Uterus (tissue), 4 donors: Measurements from ENCODE around the gene ZFYVE21. TPM values are rescaled to one million over a fixed set of nuclear protein-coding genes. Genes with fewer than 3 reads are reported as not detected.

Experiments
- DNase-seq, 2 donors: peaks; one replicate each; pipeline ENCODE4 v3.0.0-alpha.2; 2019 to 2020
- H3K27ac ChIP-seq, 2 donors: fragments of 200-600 bp; sonication (generic); 1 replicate in 1 of 2; 2 replicates in 1 of 2; pipeline ENCODE4 v1.5.1; 2016 to 2018
- H3K27me3 ChIP-seq, 2 donors: fragments of 200-600 bp; sonication (generic); one replicate each; pipeline ENCODE4 v1.5.1; 2018 to 2019; ENCODE audit warnings: control low read depth in 1 of 2
- H3K36me3 ChIP-seq, 2 donors: fragments of 200-600 bp; sonication (generic); one replicate each; pipeline ENCODE4 v1.5.1; 2019; ENCODE audit warnings: control low read depth in 1 of 2
- H3K4me1 ChIP-seq, 2 donors: fragments of 200-600 bp; sonication (generic); one replicate each; pipeline ENCODE4 v1.5.1; 2018 to 2019; ENCODE audit warnings: control low read depth in 1 of 2
- H3K4me3 ChIP-seq, 2 donors: fragments of 200-600 bp; sonication (generic); 1 replicate in 1 of 2; 2 replicates in 1 of 2; pipeline ENCODE4 v1.5.1; 2018 to 2019; ENCODE audit warnings: mild to moderate bottlenecking in 1 of 2
- H3K9me3 ChIP-seq, 2 donors: fragments of 200-600 bp; sonication (generic); one replicate each; pipeline ENCODE4 v1.5.1; 2019; ENCODE audit warnings: control low read depth in 1 of 2
- POLR2A ChIP-seq, 2 donors: fragments of 450-650 bp; IDR thresholded peaks; one replicate each; pipeline ENCODE4 v1.6.1; 2016; ENCODE audit warnings: antibody characterized with exemption in 2 of 2, mild to moderate bottlenecking in 1 of 2, moderate library complexity in 1 of 2
- intact Hi-C: fragments of 100-400 bp; cut with DNase I; formaldehyde crosslinking; loops from one replicate; pipeline ENCODE4 v1.15.1; 2023; ENCODE audit warnings: low total_unique reads
- total RNA-seq, 4 donors: library from RNA; depleted of rRNA in 3 of 4; stranded (reverse); fragments of >200 nt in 3 of 4; gene quantifications; one replicate each; pipeline versions ENCODE4 v1.1.0 to v1.2.4, GENCODE V29; 2014 to 2023
- TF ChIP-seq, protein P1 (sequence below), 4 experiments: fragments of 200-600 bp in 2 of 4; fragments of 450-650 bp in 2 of 4; sonication (generic) in 2 of 4; IDR thresholded peaks; one replicate each; pipeline ENCODE4 v1.5.1; 2016 to 2019; ENCODE audit warnings: antibody characterized with exemption in 4 of 4, mild to moderate bottlenecking in 2 of 4, moderate library complexity in 1 of 4
- donor health status: DM: yes; HTN: yes; CAD: no.

Gene ZFYVE21
- total RNA-seq, 4 donors from 2014 or later: 73.2 to 276 (median 103) TPM

GRCh38 chr14:103735815-103736545, 20.4 kb downstream of the ZFYVE21 start:
- intact Hi-C loops: no loop called here
- no peaks in the 10 kb centered on the region for H3K9me3 ChIP-seq
- H3K27me3 ChIP-seq: no peaks in the 10 kb centered on the region
- H3K4me1 ChIP-seq: peaks cover 4 to 7% of the 10 kb centered on the region in 2 donors
- H3K36me3 ChIP-seq: no peaks in the 10 kb centered on the region
- no peak overlapping the region for H3K4me3 ChIP-seq
- DNase-seq: peak in 1 of 2 donors; percentile 14
- peak overlapping the region; percentile 74 to 87 for H3K27ac ChIP-seq
- TF ChIP-seq, protein P1, sequence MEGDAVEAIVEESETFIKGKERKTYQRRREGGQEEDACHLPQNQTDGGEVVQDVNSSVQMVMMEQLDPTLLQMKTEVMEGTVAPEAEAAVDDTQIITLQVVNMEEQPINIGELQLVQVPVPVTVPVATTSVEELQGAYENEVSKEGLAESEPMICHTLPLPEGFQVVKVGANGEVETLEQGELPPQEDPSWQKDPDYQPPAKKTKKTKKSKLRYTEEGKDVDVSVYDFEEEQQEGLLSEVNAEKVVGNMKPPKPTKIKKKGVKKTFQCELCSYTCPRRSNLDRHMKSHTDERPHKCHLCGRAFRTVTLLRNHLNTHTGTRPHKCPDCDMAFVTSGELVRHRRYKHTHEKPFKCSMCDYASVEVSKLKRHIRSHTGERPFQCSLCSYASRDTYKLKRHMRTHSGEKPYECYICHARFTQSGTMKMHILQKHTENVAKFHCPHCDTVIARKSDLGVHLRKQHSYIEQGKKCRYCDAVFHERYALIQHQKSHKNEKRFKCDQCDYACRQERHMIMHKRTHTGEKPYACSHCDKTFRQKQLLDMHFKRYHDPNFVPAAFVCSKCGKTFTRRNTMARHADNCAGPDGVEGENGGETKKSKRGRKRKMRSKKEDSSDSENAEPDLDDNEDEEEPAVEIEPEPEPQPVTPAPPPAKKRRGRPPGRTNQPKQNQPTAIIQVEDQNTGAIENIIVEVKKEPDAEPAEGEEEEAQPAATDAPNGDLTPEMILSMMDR (IDR thresholded peaks at IDR 0.05): no peak
- TF ChIP-seq POLR2A (IDR thresholded peaks at IDR 0.05): no peak

GRCh38 chr14:103736546-103737431, 21.2 kb downstream of the ZFYVE21 start:
- TF ChIP-seq POLR2A (IDR thresholded peaks at IDR 0.05): no peak
- TF ChIP-seq, protein P1 (IDR thresholded peaks at IDR 0.05): no peak
- H3K27ac ChIP-seq: peak overlapping the region; percentile 74 to 87
- no peaks in the 10 kb centered on the region for H3K9me3 ChIP-seq
- no peaks in the 10 kb centered on the region for H3K27me3 ChIP-seq
- H3K4me1 ChIP-seq: peaks cover 4 to 12% of the 10 kb centered on the region in 2 donors
- H3K36me3 ChIP-seq: no peaks in the 10 kb centered on the region
- DNase-seq: peak; percentile 54 to 63
- H3K4me3 ChIP-seq: no peak overlapping the region
- intact Hi-C loops: no loop called here

DNA sequence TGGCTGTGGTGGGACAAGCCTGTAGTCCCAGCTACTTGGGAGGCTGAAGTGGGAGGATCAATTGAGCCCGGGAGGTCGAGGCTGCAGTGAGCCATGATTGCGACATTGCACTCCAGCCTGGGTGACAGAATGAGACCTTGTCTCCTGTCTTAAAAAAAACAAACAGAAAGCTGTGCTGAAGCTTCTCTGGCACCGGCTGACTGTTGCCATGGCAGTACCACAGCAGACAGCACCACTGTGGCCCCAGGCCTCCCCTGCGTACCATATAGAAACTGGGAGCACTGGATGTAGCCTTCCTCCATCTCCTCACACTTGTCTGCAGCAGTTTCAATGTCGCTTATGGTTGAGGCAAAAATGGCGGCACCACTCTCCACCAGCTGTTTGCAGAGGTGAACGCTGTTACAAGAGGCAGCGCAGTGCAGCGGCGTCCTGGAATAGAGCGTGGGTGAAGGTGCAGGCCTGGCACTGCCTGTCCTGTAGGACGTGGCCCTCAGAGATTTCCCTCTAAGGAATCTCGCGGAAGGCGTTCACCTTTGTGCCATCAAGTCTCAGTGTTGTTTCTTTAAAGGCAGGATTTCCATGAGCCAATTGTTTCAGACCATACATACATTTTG, 21.9 kb downstream of the ZFYVE21 start:
- H3K36me3 ChIP-seq: no peaks in the 10 kb centered on the region
- TF ChIP-seq, protein P1 (IDR thresholded peaks at IDR 0.05): no peak
- TF ChIP-seq POLR2A (IDR thresholded peaks at IDR 0.05): no peak
- peaks cover 4 to 12% of the 10 kb centered on the region in 2 donors for H3K4me1 ChIP-seq
- no peaks in the 10 kb centered on the region for H3K9me3 ChIP-seq
- no peak overlapping the region for H3K4me3 ChIP-seq
- intact Hi-C loops: no loop called here
- no peak for DNase-seq
- H3K27me3 ChIP-seq: no peaks in the 10 kb centered on the region
- H3K27ac ChIP-seq: peak overlapping the region; percentile 74 to 87

DNA sequence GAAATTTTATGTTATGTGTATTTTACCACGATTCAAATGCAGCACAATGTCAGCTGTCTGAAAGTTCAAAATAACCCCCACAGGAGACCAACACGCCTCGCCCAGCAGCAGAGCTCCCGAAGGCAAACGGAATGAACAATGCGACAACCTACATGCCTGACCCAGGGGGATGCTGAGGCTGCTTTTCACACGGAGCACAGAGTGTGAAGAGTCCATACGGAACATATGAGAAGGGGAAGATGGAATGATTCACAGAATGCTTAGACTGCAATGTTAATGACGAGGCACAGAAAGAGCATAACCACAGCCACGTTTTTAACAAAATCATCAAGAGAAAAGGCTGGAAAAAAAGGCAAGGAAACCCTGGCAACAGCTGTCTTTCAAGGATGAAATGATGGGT, 22.6 kb downstream of the ZFYVE21 start:
- Histone ChIP-seq H3K9me3 (no peaks in the 10 kb centered on the region), H3K27me3 (no peaks in the 10 kb centered on the region), H3K4me1 (peaks cover 4 to 12% of the 10 kb centered on the region in 2 donors), H3K36me3 (no peaks in the 10 kb centered on the region), H3K4me3 (no peak overlapping the region), H3K27ac (peak overlapping the region in 1 of 2 donors; percentile 87)
- intact Hi-C loops: no loop called here
- no peak for DNase-seq
- TF ChIP-seq, protein P1 (IDR thresholded peaks at IDR 0.05): no peak
- TF ChIP-seq POLR2A (IDR thresholded peaks at IDR 0.05): no peak
